GM19372 (cell line): ENCODE data around the gene XYLT1.

Experiments
- ATAC-seq: cut with Tn5 transposase; IDR thresholded peaks from one replicate; pipeline ENCODE4 v1.9.1; 2021; ENCODE audit warnings: mild to moderate bottlenecking, low read depth, moderate library complexity; ENCODE audit not compliant: unreplicated experiment

The XYLT1 gene

GRCh38 chr16:17080105-17080504 is 390.7 kb downstream of the XYLT1 start:
- no peak for ATAC-seq

DNA sequence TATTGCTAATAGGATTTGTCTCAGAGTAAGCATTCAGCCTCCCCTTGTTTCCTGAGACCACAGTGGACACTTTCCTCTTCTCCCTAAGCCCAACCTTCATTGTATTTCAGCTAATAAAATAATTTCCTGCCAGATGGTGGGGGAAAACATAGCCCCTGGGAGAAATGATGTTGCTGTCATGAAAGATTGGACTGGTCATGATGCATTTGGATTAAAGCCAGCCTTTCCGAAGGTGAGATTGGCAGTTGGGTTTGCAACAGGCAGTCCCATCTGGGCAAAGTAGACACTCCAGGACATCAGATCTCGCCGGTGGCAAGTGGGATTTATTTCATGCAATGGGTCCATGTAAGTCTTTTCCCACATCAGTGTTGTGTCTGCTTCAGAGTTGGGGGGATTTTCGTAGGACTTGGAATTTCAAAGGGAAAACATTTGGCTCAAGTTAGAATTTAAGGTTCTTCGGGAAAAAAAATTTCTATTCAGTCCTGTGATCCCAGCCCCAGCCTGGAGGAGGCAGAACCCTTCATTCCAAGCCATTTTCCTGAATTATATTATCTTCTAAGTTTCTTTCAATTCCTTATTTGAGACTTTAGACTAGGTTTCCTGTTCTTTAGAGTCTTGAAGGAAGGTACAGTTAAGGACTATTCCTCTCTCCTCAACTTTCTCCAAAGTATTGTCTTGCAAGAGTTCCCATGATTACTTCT is 391.7 kb downstream of the XYLT1 start:
- ATAC-seq, result no peak

GRCh38 chr16:17076818-17077498 is 393.8 kb downstream of the XYLT1 start:
- no peak for ATAC-seq

- peak; percentile 76 for ATAC-seq
Observed at GRCh38 chr16:17076092-17076754, 394.5 kb downstream of the XYLT1 start.

DNA sequence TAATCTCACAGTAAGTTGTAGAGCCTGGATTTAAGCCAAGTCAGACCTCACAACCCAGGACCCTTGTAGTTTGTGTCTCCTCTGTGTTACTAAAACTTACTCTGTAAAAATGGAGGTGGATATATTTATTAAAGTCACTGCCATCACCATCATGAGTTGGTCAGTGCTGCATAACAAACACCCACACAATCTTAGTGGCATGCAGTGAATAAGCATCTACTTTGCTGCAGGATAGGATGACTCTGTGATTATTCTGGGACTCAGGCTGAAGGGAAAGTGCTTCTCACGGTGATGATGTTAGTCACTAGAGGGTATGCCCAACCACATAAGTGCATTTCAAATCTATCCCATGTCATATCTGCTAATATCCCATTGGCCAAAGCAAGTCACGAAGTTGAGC is 398.7 kb downstream of the XYLT1 start:
- ATAC-seq, result no peak

GRCh38 chr16:17070882-17071592 is 399.7 kb downstream of the XYLT1 start:
- ATAC-seq, result peak; percentile 81

DNA sequence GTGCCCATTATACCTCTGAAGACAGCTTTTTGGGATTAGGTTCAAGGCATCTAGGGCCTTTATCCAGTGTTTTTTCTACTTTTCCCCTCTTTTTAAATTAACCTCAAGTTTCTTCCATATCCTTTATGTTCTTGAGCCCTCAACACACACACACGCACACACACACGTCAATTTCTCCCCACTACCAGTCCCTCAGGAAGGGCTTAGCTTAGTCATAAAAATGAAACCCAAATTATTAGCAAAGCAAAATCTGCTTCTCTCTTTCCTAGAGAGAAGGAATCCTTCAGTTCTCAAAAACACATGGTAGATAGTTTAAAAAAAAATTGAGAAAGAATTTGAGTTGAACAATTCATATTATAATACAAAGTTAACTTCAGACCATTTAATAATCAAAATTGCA is 401.1 kb downstream of the XYLT1 start:
- ATAC-seq, result no peak

DNA sequence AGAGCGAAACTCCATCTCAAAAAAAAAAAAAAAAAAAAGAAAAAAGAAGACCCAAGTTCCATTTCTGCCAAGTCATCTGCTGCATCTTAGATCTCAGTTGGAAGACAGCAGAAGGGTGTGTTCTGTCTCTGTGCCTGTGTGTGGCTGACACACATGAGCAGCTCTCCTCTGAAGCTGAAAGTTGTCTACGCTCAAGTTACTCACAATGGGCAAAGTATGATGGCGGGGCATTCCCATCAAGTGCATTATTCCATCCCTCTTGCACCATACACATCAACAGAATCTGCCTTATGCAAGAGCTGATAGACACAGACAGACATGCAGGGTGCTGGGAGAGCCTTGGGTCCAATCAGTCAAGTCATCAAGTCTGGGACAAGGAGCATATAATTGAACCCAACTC is 402.2 kb downstream of the XYLT1 start:
- ATAC-seq, result no peak

- ATAC-seq, result no peak
Observed at GRCh38 chr16:17067882-17068281, 402.9 kb downstream of the XYLT1 start.

- no peak for ATAC-seq
Observed at GRCh38 chr16:17063201-17064139, 407.3 kb downstream of the XYLT1 start.

DNA sequence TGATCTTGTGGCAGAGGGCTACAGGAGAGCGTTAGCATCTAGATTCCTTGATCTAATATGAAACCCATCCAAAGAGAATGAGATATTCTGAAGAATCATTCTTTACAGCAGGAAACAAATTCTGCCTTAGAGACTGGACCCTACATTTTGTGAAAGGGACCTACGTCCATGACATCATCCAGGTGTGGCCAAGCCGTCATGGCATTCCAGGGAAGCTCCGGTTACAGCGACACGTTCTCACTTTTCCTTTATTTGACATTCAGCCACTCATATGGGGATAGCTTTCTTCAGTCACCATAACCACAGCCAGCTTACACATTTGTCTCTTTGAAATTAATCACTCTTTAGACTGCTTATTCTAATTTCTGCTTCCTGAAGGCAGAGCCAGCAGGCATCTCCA is 408.1 kb downstream of the XYLT1 start:
- no peak for ATAC-seq

GRCh38 chr16:17061326-17061725 is 409.4 kb downstream of the XYLT1 start:
- ATAC-seq, result no peak

DNA sequence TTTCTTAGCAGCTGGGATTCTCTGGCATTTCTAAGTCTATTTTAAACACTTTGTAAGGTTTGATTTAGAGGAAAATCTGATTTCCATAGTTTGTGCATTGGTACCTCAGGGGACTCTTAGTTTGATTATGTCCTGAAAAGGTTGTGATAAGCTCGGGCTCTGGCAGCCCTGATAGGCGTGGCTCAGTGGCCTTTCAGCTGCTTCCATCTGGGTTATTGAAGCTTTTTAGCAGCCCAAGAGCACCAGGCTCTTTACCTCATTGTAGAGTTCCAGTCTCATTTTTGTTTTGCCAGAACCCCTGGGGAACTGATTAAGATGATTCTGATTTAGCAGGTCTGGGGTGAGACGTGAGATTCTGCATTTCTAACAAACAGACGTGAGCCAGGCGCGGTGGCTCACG is 412.3 kb downstream of the XYLT1 start:
- no peak for ATAC-seq

DNA sequence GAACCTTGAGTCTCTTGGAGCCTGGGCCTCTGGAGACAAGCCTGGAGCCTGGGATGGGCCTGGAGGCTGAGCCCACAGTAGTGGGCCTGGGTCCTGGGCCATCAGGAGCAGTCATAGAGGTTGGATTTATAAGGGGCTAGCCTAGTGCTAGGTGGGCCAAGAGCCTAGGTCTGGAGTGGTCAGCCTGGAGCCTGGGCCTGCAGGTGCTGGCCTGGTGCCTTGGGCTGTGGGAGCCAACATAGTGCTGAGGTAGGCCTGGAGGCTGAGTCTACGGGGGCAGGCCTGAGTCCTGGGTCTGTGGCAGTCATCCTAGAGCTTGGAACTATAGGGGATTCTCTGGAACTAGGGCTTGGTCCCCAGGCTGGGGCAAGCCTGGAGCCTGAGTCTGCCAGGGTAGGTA is 414.1 kb downstream of the XYLT1 start:
- no peak for ATAC-seq

DNA sequence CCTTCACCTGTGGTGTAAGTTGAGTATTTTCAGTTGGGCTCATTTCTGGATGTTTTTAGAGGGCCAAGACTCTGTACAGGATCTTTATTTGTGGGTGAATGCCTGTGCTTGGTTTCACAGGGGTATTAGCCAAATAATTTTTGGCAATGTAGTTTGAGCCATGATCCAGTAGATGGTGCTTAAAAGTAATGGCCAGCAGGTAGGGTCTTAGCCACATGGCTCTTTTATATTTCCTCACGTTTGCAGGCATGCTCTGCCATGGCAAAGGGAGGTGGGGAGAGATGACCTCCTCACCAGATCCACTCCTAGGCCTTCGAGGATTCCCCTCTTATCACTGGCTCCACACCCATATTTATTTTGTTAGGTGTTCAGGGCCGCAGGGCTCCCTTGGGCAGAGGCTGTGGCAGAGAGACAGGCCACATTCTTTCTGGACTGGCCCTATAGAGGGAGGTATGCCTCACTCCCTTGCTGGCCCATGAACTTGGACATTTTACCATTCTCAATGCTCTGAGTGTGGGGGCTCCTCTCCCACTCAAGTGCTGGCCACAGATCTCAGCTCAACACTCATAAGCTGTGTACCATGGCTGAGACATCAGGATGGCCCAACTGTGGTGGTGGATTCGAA is 417.1 kb downstream of the XYLT1 start:
- ATAC-seq, result no peak
